Measurements from ENCODE around the gene PLB1. TPM values are rescaled to one million over a fixed set of nuclear protein-coding genes. Genes with fewer than 3 reads are reported as not detected.

Gene PLB1
- total and polyA plus RNA-seq, 2 experiments from 2014 or later, result 0.06 to 0.21 TPM

- H3K79me2 ChIP-seq (replicated peaks; ENCODE audit: insufficient read depth), result no peaks in the 10 kb centered on the region
- H3F3A ChIP-seq (replicated peaks; ENCODE audit: low read depth), result no peaks in the 10 kb centered on the region
- ATAC-seq, result peak; percentile 71
- H3K27ac ChIP-seq (ENCODE audit: low read depth), result no peak overlapping the region
- TF ChIP-seq POLR2AphosphoS5 (IDR thresholded peaks at IDR 0.05; ENCODE audit: low read depth) (no peak), CTCF (conservative IDR thresholded peaks at IDR 0.05; ENCODE audit: low read depth in 2 of 2) (peak; percentile 32 to 45; a peak in 3 of 4 replicates)
- TF ChIP-seq, protein P1, sequence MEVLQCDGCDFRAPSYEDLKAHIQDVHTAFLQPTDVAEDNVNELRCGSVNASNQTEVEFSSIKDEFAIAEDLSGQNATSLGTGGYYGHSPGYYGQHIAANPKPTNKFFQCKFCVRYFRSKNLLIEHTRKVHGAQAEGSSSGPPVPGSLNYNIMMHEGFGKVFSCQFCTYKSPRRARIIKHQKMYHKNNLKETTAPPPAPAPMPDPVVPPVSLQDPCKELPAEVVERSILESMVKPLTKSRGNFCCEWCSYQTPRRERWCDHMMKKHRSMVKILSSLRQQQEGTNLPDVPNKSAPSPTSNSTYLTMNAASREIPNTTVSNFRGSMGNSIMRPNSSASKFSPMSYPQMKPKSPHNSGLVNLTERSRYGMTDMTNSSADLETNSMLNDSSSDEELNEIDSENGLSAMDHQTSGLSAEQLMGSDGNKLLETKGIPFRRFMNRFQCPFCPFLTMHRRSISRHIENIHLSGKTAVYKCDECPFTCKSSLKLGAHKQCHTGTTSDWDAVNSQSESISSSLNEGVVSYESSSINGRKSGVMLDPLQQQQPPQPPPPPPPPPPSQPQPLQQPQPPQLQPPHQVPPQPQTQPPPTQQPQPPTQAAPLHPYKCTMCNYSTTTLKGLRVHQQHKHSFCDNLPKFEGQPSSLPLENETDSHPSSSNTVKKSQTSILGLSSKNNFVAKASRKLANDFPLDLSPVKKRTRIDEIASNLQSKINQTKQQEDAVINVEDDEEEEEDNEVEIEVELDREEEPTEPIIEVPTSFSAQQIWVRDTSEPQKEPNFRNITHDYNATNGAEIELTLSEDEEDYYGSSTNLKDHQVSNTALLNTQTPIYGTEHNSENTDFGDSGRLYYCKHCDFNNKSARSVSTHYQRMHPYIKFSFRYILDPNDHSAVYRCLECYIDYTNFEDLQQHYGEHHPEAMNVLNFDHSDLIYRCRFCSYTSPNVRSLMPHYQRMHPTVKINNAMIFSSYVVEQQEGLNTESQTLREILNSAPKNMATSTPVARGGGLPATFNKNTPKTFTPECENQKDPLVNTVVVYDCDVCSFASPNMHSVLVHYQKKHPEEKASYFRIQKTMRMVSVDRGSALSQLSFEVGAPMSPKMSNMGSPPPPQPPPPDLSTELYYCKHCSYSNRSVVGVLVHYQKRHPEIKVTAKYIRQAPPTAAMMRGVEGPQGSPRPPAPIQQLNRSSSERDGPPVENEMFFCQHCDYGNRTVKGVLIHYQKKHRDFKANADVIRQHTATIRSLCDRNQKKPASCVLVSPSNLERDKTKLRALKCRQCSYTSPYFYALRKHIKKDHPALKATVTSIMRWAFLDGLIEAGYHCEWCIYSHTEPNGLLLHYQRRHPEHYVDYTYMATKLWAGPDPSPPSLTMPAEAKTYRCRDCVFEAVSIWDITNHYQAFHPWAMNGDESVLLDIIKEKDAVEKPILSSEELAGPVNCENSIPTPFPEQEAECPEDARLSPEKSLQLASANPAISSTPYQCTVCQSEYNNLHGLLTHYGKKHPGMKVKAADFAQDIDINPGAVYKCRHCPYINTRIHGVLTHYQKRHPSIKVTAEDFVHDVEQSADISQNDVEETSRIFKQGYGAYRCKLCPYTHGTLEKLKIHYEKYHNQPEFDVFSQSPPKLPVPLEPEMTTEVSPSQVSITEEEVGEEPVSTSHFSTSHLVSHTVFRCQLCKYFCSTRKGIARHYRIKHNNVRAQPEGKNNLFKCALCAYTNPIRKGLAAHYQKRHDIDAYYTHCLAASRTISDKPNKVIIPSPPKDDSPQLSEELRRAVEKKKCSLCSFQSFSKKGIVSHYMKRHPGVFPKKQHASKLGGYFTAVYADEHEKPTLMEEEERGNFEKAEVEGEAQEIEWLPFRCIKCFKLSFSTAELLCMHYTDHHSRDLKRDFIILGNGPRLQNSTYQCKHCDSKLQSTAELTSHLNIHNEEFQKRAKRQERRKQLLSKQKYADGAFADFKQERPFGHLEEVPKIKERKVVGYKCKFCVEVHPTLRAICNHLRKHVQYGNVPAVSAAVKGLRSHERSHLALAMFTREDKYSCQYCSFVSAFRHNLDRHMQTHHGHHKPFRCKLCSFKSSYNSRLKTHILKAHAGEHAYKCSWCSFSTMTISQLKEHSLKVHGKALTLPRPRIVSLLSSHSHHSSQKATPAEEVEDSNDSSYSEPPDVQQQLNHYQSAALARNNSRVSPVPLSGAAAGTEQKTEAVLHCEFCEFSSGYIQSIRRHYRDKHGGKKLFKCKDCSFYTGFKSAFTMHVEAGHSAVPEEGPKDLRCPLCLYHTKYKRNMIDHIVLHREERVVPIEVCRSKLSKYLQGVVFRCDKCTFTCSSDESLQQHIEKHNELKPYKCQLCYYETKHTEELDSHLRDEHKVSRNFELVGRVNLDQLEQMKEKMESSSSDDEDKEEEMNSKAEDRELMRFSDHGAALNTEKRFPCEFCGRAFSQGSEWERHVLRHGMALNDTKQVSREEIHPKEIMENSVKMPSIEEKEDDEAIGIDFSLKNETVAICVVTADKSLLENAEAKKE (CRISPR knock-in tag; IDR thresholded peaks at IDR 0.05), result no peak
- H3K27me3 ChIP-seq (ENCODE audit: insufficient read depth), result no peaks in the 10 kb centered on the region
- no peak overlapping the region for H3K4me3 Mint-ChIP-seq
- 0 out of 3 replicates have a peak, but pooled peaks cover 5% of the 10 kb centered on the region for H3K9me3 Mint-ChIP-seq
- H3K27ac Mint-ChIP-seq, result no peak overlapping the region
- no peak overlapping the region for H3K4me2 ChIP-seq
- peak; percentile 41 for DNase-seq (ENCODE audit: low spot score)
- H3K4me3 ChIP-seq, result no peak overlapping the region
- no peaks in the 10 kb centered on the region for H3K4me1 Mint-ChIP-seq
- no peaks in the 10 kb centered on the region for H3K4me1 ChIP-seq (ENCODE audit: insufficient read depth)
- peaks cover 5% of the 10 kb centered on the region for H3K27me3 Mint-ChIP-seq (ENCODE audit: insufficient read depth, low read depth, poor library complexity)
- H3K9me2 ChIP-seq (ENCODE audit: insufficient read depth), result no peaks in the 10 kb centered on the region
- H2AFZ ChIP-seq, result no peak overlapping the region
- H3K36me3 Mint-ChIP-seq (ENCODE audit: low read depth), result no peaks in the 10 kb centered on the region
- H4K20me1 ChIP-seq (replicated peaks; ENCODE audit: insufficient read depth), result no peaks in the 10 kb centered on the region
- H3K36me3 ChIP-seq (ENCODE audit: insufficient read depth), result no peaks in the 10 kb centered on the region
Measured at GRCh38 chr2:28457237-28457636, 38.6 kb upstream of the PLB1 start.

DNA sequence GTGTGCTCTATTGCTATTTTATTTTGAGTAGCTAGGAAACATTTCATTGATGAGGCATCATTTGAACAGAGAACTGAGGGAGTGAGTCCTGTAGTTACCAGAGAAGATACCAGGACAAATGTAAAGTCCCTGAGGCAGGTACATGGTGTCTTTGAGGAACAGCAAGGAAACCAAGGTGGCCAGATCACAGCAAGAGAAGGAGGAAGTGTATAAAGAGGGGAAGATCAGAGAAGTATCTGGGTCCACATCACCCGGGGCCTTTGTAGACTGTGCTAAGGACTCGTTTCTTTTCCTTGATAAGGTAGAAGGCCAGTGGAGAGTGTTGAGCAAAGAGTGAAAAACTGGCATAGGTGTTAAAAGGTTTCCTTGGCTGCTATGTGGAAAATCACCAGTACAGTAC lies 34.8 kb upstream of the PLB1 start:
- H3K4me2 ChIP-seq, result no peak overlapping the region
- no peaks in the 10 kb centered on the region for H3K27me3 Mint-ChIP-seq (ENCODE audit: insufficient read depth, low read depth, poor library complexity)
- H3K4me1 Mint-ChIP-seq, result no peaks in the 10 kb centered on the region

More for the DNA sequence above, 34.8 kb upstream of the PLB1 start:
- Histone ChIP-seq H3K36me3 (ENCODE audit: insufficient read depth) (no peaks in the 10 kb centered on the region), H2AFZ (no peak overlapping the region), H3F3A (replicated peaks; ENCODE audit: low read depth) (no peaks in the 10 kb centered on the region), H3K27me3 (ENCODE audit: insufficient read depth) (no peaks in the 10 kb centered on the region), H4K20me1 (replicated peaks; ENCODE audit: insufficient read depth) (no peaks in the 10 kb centered on the region), H3K4me1 (ENCODE audit: insufficient read depth) (no peaks in the 10 kb centered on the region), H3K79me2 (replicated peaks; ENCODE audit: insufficient read depth) (no peaks in the 10 kb centered on the region), H3K27ac (ENCODE audit: low read depth) (no peak overlapping the region), H3K9me2 (ENCODE audit: insufficient read depth) (0 out of 2 replicates have a peak, but pooled peaks cover 8% of the 10 kb centered on the region), H3K4me3 (no peak overlapping the region)
- ATAC-seq (no peak), DNase-seq (ENCODE audit: low spot score) (no peak)
- TF ChIP-seq, protein P2, sequence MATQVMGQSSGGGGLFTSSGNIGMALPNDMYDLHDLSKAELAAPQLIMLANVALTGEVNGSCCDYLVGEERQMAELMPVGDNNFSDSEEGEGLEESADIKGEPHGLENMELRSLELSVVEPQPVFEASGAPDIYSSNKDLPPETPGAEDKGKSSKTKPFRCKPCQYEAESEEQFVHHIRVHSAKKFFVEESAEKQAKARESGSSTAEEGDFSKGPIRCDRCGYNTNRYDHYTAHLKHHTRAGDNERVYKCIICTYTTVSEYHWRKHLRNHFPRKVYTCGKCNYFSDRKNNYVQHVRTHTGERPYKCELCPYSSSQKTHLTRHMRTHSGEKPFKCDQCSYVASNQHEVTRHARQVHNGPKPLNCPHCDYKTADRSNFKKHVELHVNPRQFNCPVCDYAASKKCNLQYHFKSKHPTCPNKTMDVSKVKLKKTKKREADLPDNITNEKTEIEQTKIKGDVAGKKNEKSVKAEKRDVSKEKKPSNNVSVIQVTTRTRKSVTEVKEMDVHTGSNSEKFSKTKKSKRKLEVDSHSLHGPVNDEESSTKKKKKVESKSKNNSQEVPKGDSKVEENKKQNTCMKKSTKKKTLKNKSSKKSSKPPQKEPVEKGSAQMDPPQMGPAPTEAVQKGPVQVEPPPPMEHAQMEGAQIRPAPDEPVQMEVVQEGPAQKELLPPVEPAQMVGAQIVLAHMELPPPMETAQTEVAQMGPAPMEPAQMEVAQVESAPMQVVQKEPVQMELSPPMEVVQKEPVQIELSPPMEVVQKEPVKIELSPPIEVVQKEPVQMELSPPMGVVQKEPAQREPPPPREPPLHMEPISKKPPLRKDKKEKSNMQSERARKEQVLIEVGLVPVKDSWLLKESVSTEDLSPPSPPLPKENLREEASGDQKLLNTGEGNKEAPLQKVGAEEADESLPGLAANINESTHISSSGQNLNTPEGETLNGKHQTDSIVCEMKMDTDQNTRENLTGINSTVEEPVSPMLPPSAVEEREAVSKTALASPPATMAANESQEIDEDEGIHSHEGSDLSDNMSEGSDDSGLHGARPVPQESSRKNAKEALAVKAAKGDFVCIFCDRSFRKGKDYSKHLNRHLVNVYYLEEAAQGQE (IDR thresholded peaks at IDR 0.05; ENCODE audit: unreplicated experiment), result no peak
- TF ChIP-seq POLR2AphosphoS5 (IDR thresholded peaks at IDR 0.05; ENCODE audit: low read depth), result no peak
- Mint-ChIP-seq H3K27ac (no peak overlapping the region), H3K9me3 (peaks cover 12% of the 10 kb centered on the region; the same call in 1 of the 3 replicates), H3K4me3 (no peak overlapping the region), H3K36me3 (ENCODE audit: low read depth) (no peaks in the 10 kb centered on the region)
